Prostate gland (tissue), 2 donors: ENCODE data around the gene STX16.

Experiments used
- CTCF ChIP-seq, 4 experiments: fragments of 200-600 bp in 2 of 4; fragments of 450-650 bp in 2 of 4; sonication (generic) in 2 of 4; IDR thresholded peaks; 1 replicate in 3 of 4; 2 replicates in 1 of 4; pipeline ENCODE4 v1.5.1; 2016 to 2019; ENCODE audit warnings: antibody characterized with exemption in 4 of 4, mild to moderate bottlenecking in 2 of 4, moderate library complexity in 2 of 4
- POLR2A ChIP-seq: fragments of 450-650 bp; IDR thresholded peaks from one replicate; pipeline ENCODE4 v1.6.1; 2016; ENCODE audit warnings: antibody characterized with exemption, mild to moderate bottlenecking
- POLR2AphosphoS5 ChIP-seq: sonication (generic); formaldehyde crosslinking; IDR thresholded peaks from one replicate; pipeline ENCODE4 v1.6.1; 2017; ENCODE audit warnings: antibody characterized with exemption

- no peak for TF ChIP-seq CTCF (IDR thresholded peaks at IDR 0.05)
- no peak for TF ChIP-seq POLR2AphosphoS5
- TF ChIP-seq POLR2A, result no peak
These were observed 10.8 kb downstream of the STX16 start for GRCh38 chr20:58661598-58662473.
